NCI-H2029 treated with DMSO at 0.1 percent for 48 hours (cell line): ENCODE results near the gene CTPS2.
"Not testable (repeated sequence)": the region's sequence is repeated elsewhere in the genome, so short reads cannot be mapped to it uniquely, and the experiment has no call there.

Source experiments
- DNase-seq: peaks from one replicate; lab custom pipeline; 2025; lab: John Stamatoyannopoulos, UW

The CTPS2 gene, protein sequence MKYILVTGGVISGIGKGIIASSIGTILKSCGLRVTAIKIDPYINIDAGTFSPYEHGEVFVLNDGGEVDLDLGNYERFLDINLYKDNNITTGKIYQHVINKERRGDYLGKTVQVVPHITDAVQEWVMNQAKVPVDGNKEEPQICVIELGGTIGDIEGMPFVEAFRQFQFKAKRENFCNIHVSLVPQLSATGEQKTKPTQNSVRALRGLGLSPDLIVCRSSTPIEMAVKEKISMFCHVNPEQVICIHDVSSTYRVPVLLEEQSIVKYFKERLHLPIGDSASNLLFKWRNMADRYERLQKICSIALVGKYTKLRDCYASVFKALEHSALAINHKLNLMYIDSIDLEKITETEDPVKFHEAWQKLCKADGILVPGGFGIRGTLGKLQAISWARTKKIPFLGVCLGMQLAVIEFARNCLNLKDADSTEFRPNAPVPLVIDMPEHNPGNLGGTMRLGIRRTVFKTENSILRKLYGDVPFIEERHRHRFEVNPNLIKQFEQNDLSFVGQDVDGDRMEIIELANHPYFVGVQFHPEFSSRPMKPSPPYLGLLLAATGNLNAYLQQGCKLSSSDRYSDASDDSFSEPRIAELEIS

DNA sequence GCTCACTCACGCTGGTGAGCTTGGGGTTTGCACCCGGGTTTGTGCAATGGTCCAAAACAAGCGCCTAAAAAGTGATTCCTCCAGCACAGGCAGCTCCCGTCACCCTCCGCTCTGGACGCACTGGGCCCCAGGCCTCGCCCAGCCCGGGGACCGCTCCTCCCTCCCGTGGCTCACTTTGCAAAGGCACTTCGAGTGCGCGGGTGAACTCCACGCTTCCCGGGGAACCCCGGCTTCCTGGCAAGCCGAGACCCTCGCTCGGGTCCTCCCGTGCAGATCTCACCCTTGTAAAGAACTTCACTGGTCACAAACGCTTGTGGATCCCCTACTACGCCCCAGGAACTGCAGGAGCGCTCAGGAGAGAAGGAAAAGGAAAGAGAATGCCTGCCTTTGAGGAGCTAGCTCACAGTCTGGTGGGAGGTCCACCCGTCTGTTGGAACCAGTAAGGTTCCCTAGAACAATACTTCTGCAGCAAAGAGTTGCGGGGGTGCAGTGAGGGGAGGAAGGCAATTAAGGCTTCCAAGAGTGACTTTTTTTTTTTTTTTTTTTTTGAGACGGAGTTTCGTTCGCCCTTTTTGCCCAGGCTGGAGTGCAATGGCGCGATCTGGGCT is at the start of gene CTPS2:
CTPS2 (minus strand) TSS at position 122 of the 608 bp plus-strand sequence. CDS start 9,767 bp downstream, outside the sequence.
- DNase-seq, result no peak

DNA sequence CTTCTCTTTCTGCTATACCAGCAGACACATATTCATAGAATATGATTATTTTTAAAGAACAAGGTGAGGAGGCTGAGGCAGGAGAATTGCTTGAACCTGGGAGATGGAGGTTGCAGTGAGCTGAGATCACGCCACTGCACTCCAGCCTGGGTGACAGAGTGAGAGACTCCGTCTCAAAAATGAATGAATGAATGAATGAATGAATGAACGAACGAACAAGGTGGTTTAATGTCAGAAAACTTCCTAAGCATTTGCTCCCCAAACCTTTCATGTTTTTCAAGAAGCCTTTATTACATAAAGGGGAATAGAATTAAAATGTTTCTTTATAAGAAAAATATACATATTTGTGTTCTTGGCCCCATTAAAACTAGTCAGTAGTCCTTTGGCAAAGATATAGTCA is 49.0 kb upstream of the CTPS2 start:
- DNase-seq, result not testable (repeated sequence)

DNA sequence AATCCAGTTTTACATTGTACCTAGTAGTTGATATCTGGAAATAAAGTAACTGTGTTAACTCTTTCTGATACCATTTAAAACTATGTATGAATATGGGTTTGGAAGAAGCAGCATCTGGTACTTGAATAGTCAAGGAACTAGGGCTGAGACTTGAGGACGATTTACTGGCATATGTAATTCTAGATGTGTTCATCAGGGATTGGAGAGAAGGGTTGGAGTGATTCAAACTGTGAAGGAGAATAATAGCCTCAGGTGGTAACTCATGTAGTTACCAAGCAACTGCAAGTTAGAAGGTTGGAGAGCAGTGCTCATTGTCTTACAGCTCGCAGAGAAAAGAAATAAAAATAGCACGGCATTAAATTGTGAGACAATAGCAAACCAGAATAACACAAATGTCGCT is 44.3 kb upstream of the CTPS2 start:
- DNase-seq, result no peak

DNA sequence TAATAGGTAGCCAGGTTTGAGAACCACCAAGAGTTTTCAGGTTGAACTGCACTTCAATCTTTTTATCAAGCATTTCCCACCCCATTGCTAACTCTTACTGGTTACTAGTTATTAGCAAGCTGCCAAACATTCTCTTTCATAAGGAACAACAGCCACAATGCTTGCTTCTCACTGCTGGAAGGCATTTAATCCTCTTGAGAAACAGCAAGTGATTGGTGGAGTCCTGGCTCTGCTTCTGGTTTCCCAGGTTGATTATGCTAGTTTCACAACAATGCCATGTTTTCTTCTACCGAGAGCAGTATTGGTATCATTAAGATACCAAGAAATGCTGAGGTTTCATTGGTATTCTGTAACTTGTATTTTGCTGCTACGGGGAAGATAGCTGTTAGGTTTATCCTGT is 41.5 kb upstream of the CTPS2 start:
- DNase-seq, result no peak

DNA sequence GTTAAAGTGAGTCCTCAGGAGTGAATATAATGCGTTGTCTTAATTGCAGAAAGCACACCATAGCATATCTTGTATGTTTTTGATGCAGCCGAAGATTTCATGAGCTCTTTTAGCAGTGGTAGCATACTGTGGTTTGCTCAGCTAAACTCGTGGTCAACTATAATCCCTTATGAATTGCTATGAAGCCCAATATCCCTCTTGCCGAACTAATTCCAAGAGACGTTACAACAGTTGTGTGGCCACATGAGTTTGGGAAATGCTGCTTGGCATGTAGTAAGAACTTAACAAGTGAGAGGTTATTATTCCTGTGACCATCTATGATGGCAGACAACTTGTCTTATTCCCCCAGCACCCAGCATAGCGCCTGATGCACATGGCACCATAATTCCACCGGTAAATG is 37.7 kb upstream of the CTPS2 start:
- DNase-seq, result no peak

DNA sequence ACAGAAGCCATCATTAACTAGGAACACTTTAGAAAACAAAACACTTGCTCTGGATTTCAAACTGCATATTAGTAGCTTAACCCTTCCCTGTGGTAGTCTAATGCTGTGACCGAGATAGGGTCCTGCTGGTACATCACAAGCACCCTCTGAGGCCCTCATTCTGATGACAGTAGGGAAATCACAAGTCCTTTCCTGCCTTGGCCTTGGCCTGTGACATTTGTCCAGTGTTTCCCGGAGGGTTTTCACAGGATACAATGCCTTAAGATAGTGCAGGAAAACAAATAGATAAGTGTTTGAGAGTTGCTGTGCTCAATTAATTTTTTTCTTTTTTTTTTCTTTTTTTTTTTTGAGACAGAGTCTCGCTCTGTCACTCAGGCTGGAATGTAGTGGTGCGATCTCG is 36.0 kb upstream of the CTPS2 start:
- no peak for DNase-seq

DNA sequence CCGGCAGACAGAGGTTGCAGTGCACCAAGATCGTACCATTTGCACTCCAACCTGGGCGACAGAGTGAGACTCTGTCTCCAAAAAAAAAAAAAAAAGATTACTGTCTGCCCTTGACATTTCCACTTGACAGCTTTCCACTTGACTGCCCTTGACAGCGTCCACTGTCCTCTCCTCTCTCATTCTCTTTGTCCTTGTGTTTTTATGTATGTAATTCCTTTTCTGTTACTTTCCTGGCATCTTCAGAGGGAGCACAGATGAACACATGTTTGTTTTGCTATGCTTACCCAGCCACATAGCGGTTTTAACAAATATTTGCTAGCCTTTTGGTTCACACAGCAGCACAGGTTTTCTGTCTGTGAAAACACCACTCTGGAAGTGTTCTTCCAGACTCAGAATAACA is 33.2 kb upstream of the CTPS2 start:
- peak; percentile 2 for DNase-seq

DNA sequence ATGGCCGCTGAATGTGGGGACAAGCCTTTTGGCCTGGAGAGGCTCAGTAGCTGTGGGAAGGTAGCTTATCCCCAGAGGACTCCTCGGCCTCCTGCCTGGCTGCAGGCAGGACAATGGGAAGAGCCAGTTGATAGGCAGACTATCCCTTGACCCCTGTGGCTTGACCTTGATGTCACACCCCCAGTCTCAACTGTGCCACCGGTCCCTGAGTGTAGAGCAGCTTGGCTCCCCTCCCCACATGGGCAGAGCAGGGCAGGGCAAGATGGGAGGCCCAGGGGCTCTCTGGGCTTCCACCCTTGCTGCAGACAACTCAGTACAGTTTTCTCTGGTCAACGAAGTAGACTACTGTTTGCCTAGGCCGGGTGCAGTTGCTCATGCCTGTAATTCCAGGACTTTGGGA is 32.6 kb upstream of the CTPS2 start:
- DNase-seq, result no peak

DNA sequence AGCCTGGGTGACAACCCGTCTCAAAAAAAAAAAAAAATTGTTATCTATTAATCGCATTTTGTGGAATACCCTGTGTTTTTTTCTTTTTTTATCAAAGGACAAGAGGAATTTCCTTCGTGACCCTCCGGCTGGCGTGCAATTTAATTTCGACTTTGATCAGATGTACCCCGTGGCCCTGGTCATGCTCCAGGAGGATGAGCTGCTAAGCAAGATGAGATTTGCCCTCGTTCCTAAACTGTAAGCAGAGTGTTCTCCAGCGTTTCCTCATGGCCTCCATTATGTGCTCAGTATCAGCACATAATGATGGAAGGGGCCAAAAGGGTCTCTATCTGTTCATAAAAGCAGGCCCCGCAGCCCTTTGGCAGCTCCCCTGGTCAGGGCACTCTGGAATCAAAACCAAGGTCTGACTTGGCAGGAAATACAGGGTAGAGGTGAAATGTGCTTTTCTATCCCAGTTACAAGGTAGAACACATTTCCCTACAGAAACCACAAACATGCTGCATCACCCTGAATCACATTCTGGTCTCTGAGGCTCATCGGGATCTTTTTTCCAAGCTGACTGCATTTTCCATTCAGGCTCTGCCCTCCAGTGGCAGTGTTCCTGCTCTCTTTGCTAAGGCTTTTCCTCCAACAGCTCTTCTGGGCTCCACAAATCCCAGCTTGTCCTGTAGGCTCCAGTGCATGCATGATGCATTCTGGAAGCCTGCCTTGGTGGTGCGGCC is 31.3 kb upstream of the CTPS2 start:
- DNase-seq, result no peak

DNA sequence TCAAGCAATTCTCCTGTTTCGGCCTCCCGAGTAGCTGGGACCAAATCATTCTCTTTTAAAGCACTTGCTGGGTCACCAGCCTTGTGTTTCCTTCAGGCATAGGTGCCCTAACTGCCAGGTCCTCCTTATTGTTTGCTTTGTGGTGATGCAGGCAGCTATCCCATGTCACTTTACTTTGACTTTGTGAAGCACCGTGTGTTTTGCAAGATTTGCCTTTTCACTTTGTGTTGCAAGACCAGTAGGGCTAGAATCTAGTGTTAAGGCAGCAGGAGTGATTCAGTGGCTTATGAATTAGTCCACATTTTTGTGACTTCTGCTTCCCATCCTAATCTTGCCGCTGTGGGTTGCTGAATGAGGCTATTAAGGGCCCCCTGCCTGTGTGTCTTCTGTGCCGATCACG is 27.1 kb upstream of the CTPS2 start:
- no peak for DNase-seq

DNA sequence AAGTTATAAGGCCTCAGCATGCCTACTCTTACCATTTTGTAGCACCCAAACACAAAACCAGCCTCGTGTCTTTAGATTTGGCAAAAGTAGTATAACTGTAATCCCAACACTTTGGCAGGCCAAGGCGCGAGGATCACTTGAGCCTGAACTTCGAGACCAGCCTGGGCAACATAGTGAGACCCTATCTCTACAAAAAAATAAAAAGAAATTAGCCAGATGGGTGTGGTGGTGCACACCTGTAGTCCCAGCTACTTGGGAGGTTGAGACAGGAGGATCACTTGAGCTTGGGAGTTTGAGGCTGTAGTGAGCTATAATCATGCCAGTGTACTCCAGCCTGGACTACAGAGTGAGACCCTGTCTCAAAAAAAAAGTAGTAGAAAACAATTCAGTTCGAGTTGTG is 24.6 kb upstream of the CTPS2 start:
- DNase-seq, result no peak

DNA sequence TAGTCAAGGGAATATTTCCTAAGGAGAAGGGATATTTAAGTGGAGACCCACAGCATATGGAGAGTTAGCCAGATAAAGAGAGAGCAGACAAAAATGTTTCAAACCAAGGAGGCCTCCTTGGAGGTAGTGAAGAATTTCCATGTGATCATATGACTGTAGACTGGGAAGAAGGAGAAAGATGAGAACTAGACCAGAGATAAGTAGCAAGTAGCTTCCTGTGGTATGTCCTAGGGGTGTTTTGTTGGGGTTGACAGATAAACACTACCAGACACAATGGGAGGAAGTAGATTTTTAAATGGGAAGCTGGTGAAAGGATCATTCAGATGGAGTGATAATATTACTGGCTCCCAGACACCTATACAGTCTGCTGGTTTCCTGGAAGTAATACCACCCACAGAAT is 20.5 kb upstream of the CTPS2 start:
- no peak for DNase-seq

DNA sequence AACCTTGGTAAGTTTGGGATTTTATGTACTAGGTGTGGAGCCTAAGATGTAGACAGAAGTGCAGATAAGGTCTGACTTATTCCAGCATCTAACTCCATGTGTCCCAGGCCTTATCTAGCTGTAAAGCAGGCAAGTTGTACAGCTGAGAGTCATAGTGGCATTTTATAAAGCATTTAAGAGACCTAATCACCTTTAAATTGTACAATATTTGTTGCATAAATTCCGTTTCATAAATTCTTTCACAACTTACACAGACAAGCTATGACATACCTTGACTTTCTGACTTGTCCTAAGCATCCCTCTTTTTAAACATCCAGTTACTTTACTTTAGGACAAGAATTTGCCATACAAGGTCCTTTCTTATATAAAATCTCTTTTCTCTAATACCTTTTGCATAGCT is 18.0 kb upstream of the CTPS2 start:
- DNase-seq, result no peak

DNA sequence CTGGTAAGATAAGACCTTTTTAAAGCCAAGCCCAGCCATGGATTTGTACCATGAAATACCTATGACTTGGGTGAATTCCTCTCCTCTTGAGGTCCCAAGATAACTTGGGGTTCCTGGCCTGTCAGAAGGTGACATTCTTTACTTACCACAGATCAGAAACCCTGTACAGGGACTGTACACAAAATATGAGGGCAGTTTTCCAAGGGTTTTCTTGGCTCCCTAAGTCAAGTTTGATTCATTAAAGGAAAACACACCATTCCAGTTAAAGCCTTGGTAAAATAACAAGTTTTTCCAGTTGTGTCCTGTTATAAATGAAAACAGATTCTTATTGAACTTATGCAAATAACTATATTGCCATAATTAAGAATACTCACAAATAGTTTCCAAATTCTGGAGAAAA is 15.2 kb upstream of the CTPS2 start:
- DNase-seq, result no peak

DNA sequence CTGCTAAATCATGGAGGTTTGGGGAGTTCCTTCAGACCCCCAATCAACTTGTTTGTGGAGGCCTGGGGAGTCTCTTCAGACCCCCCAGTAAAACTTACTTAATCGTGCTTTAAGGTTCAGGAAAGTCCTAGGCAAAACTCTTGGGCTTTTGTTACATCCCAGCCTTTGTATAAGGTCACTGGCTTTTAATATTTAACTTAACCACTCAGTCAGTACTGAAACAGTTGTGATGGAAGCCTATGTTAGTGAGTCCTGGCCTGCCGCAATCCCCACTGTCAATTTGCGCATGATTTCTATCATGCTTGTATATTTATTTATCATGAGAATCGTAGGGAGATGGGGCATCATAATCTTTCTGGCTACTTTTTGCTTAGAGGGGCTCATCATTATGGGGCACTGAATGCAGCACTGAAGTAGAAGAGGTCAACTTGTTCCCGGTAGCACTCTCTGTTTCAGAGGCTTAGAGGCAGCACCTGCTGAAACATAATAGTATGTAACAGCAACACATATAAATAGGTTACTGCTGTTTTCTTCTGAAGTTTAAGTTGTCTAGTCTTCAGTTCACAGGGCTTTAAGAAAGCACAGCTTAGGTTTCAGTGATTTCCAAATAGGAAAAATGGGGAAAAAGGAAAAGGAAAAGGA is 14.0 kb upstream of the CTPS2 start:
- DNase-seq, result not testable (repeated sequence)

DNA sequence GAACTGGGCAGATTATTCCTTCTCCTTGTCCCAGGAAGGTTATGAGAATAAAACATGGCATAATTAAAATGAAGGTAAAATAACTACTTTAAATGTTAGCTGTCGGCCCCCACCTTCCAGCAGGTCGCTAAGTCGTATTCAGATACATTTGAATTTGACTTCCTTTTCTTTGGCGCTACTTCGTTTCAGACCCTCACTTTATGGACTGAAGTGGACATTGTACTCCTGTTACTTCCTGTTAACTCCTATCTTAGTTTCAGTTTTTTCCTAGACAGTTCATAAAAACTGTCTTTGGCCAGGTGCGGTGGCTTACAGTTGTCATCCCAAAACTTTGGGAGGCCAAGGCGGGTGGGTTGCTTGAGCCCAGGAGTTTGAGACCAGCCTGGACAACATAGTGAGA is 12.6 kb upstream of the CTPS2 start:
- DNase-seq, result no peak

DNA sequence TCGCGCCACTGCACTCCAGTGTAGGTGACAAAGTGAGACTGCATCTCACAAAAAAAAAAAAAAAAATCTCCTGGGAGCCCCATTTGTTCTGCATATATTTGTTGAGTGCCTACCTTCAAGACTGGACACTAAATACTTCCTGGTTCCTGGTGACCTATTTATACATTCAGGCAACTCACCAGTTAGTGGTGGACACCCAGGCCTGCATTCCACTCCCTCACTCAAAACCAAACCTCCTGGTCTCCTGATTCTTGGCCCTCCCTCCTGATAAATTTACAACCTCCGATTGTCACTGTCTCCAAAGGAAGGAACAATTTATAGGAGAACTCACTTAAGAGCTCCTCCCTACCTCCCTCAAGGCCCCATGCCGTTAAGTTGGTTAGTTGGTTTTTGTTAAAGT is 10.0 kb upstream of the CTPS2 start:
- DNase-seq, result no peak

DNA sequence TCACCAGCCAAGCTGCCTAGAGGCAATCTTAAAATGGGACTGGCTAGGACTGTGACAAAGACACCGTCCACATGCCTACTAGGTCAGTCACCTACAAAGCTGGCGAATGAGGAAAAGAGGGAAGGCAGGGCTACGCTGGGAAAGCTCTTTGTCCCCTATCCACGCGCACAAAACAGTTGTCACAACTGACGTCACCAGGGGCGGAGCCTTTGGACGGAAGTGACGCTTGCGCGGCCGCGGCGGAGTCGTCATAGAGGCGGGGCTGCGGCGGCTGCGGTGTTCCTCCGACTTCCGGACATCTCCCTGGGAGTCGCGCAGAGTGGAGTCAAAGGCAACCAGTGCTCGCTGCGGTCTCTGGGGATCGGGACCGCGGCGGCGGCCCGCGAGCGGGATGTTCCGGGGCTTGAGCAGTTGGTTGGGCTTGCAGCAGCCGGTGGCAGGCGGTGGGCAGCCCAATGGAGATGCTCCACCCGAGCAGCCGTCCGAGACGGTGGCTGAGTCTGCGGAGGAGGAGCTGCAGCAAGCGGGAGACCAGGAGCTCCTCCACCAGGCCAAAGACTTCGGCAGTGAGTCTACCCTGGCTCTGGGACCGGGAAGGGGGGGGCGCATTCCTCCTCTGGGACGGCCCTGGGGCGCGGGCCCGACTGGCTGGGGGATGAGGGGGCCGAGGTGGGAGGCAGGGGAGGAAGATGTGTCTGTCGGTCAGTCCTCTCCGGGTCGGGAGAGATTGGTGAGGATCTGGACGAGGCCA is 7.0 kb upstream of the CTPS2 start, which contains the start of gene SYAP1:
SYAP1 (plus strand) TSS at position 279 of the 751 bp plus-strand sequence; CDS start at position 392, 113 bp downstream.
- peak; percentile 65 for DNase-seq

DNA sequence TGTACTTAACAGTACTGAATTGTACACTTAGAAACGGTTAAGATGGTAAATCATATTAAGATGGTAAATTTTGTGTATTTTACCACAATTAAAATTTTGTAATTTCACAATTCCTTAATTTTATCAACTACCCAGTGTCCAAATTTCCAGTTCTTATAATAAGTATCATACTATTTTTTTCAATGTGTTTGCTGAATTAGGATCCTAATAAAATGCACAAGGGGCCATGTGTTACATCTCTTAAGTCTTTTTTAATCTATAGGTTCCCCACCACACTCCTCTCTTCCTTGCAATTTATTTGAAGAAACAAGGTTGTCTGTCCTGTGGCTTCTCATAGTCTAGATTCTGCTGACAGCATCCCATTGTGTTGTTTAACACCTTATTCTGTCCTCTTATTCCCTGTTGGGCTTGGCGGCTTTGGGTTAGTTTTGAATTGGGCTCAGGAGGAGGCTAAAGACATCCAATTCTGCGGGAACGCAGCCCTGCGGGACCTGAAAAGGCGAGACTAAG is 6.4 kb upstream of the CTPS2 start:
- DNase-seq, result no peak

DNA sequence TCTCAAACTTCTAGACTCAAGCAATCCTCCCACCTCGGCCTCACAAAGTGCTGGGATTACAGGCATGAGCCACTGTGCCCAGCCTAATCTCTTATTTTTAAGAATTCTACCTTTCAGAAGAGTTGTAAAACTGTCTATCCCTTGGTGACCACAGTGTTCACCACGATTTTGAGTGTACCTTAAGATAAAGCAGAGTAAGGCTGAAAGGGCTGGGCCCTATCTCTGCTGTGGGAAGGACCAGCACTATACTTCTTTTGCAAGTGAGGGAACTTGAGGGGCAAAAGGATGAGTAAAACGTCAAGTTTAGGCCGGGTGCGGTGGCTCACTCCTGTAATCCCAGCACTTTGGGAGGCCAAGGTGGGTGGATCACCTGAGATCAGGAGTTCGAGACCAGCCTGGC is 4.0 kb upstream of the CTPS2 start:
- not testable (repeated sequence) for DNase-seq

DNA sequence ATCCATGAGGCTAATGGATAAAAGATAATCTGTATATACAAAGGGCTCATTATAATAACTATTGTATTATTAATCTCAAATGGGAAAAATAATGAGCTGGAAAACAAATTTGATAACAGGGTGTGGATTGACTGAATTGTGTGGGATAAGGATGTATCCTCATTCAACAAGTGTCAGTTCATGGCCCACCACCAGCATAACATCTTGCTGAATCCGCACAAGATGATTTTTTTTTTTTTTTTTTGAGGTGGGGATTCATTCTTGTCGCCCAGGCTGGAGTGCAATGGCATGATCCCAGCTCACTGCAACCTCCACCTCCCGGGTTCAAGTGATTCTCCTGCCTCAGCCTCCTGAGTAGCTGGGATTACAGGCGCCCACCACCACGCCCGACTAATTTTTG is 3.2 kb upstream of the CTPS2 start:
- DNase-seq, result not testable (repeated sequence)
